NCI-H69 (cell line): ENCODE data around the gene NTN1.
"Not testable (repeated sequence)": the region's sequence is repeated elsewhere in the genome, so short reads cannot be mapped to it uniquely, and the experiment has no call there.

Source experiments
- DNase-seq: peaks from one replicate; lab custom pipeline; 2025; lab: John Stamatoyannopoulos, UW

Gene NTN1

DNA sequence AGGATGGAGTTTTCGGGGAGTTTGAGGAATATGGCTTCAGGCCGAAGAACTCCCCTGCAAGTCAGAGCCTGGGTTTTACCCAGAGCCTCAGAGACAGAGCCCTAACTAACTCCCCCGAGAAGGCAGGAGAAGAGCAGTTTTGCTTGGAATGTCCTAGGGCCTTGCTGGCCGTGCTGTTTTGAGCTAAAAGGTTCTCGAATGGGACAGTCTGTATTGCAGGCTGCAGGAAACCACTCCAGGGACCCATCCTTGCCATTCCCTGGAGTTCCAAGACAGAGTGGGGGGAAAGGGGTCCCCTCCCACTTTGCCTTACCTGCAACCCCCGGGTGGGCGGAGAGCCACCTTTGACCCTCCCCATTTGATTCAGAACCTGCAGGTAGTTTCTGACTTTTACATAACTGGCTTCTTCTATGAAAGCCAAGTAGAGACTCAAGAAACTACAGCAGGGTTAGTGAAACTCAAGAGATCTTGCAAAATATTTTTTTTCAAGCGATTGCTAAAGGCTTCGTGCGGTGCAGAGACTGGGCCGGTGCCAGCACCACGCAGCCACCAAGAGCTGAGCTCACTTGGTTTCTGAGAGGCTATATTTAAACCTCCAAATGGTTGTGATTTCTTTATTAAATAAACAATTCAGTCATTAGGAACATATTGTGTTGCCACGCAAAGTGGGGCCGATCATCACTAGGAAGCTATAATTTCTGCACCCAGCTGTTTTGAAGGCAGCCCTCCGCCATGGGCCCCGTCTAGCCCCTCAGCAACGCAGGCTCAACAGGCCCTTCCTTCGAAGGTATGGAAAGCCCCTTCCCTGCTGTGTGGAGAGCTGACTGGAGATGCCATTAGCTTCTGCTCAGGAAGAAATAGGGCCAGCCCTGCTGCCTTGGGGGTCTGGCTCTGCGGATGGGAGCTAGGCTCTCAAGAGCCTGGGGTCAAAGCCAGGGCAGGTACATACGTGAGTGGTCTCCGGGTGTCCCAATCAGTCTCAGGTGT, 223.0 kb downstream of the NTN1 start:
- DNase-seq = no peak

GRCh38 chr17:9247401-9247938, 226.2 kb downstream of the NTN1 start:
- DNase-seq = no peak

DNA sequence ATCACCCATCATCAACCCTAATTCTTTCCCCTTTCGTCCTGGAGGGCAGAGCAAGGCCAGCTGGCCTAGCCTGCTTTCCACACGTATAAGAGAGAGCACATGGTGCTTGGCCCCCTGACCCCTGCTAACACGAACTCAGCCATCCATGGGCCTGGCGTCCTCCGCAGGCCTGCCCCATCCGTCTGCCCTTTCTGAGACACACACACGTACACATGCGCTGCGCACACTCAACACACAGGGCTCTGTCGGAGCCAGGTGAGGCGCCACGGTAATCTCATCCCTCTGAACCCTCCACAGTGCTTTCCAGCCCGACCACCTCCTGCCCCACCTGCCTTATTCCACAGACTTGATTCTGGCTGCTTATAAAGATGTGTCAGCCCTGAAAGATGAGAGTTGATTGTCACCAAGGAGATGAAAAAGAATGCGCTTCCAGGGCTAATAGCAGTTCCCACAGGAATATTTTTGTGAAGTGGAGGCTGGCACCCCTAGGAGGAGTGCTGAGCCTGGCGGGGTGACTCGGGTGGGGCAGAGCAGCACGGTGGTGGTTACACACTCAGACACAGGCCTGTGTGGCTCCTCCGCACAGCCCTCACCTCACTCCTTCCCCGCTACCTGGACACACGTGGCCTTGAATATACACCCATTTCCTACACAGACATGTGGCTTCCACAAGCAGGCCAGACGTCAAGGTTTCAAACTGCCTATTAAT, 228.1 kb downstream of the NTN1 start:
- no peak for DNase-seq

DNA sequence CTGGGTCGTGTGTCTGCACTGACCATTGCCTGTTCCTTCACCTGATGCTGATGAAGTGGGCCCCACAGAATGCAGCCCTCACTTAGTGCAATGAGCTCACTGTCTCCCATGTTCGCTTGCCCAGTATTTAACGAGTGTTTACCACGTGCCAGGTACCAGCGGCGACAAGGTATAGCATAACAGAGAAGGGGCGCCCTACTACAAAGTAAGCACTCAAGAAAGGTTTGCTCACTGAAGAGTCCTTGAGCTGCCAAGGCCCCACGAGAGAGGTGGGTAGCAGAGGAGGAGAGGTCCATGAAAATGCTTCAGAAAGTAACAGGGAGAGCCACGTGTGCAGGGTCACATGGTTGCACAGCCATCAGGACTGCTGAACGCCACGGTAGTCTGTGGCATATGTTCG, 230.0 kb downstream of the NTN1 start:
- no peak for DNase-seq

DNA sequence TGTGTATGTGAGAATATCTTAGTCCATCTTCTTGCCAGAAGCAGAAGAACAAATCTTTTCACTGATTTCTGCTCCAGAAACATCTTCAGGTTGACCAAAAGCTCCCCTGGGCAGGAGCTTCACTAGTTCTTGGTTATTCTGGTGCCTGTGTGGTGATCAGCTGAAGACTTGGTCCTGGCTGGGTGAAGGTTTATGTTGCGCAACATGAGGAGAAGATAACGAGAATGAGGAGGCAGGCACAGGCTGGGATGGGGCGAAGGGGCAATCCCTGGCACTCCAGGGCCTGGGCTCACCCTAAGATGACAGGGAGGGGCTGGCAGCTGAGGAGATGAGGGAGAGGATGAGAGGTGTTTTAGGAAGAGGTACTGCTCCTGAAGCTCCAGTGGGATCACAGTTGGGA, 232.0 kb downstream of the NTN1 start:
- no peak for DNase-seq

DNA sequence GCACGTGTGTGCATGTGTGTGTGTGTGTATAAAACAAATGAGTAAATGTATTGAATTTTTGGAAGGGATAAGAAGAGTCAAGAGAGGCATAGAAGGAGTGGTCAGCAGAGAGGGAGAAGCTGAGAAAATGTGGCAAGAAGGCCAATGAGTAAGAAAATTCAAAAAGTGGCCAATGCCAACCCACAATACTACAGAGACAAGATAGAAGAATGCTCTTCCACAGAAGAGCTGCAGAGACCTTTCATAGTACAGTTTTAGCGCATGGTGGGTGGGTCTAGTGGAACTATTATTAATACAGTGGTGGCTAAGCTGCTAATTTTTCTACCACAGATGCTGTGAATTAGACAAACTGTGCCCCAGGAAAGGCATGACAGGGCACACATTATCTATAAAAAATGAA, 233.5 kb downstream of the NTN1 start:
- no peak for DNase-seq

GRCh38 chr17:9255833-9256232, 234.5 kb downstream of the NTN1 start:
- DNase-seq = no peak

DNA sequence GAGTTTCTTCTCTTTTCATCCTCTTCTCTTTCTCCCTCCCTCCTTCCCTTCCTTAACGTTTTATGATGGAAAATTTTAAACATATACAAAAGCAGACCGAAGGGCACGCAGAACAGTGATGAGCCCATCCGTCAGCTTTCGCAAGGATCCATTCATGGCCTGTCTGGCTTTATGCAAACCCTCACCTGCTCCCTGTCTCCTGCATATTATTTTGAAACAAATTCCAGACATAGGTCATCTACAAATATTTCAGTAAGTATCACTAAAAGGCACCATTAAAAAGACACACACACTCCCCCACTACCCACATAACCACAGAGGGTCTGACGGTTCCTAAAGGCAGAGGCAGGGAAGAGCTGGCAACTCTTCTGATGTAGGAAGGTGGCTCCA, 235.0 kb downstream of the NTN1 start:
- no peak for DNase-seq

DNA sequence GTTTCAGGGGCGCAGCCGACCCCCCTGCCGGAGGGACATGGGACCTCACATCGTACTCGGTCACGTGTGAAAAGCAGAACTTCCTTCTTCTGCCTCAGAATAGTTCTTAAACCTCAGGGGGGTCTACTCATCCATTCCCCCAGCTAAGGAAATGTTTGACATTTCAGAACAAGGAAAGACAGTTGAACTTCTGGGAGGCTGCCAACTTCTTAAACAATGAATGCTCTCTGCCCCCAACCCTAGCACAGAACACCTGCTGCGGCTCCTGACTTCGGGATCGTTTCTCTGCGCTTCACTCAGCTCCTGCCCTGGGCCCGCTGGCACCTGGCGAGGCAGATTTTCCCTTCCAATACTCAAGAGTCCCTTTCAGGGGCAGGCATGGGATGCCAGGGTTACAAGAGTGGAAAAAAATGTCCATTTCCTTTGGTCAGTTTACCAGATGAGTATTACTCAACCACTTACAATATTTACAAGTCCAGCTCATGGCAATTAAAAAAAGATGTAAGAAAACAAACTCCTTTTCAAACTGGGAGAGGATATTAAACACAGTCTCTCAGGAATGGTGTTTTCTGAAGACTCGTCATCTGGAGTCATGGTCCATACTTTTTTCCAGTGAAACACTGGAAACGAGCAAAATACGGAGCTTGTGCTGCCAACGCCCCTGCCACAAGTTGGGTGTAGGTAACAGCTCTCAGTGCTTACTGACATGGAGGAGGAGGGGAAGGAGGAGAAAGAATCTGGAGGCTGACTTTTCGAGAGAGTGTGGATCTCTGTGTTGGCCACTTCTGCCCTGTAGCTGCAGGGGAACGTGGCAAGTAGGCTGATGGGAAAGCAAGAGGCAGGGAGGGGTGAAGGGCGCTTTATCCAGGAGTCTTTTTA, 235.7 kb downstream of the NTN1 start:
- no peak for DNase-seq

DNA sequence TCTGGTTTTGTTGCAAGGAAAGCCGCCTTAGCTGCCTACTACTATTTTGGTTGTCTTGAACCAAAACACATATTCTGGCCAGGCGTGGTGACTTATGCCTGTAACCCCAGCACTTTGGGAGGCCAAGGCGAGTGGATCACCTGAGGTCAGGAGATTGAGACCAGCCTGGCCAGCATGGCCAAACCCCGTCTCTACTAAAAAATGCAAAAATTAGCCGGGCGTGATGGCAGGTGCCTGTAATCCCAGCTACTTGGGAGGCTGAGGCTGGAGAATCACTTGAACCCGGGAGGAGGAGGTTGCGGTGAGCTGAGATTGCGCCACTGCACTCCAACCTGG, 236.3 kb downstream of the NTN1 start:
- DNase-seq = not testable (repeated sequence)

GRCh38 chr17:9258115-9259015, 237.1 kb downstream of the NTN1 start:
- peak; percentile 5 for DNase-seq

- DNase-seq = no peak
These were observed 238.1 kb downstream of the NTN1 start for GRCh38 chr17:9259419-9259818.

DNA sequence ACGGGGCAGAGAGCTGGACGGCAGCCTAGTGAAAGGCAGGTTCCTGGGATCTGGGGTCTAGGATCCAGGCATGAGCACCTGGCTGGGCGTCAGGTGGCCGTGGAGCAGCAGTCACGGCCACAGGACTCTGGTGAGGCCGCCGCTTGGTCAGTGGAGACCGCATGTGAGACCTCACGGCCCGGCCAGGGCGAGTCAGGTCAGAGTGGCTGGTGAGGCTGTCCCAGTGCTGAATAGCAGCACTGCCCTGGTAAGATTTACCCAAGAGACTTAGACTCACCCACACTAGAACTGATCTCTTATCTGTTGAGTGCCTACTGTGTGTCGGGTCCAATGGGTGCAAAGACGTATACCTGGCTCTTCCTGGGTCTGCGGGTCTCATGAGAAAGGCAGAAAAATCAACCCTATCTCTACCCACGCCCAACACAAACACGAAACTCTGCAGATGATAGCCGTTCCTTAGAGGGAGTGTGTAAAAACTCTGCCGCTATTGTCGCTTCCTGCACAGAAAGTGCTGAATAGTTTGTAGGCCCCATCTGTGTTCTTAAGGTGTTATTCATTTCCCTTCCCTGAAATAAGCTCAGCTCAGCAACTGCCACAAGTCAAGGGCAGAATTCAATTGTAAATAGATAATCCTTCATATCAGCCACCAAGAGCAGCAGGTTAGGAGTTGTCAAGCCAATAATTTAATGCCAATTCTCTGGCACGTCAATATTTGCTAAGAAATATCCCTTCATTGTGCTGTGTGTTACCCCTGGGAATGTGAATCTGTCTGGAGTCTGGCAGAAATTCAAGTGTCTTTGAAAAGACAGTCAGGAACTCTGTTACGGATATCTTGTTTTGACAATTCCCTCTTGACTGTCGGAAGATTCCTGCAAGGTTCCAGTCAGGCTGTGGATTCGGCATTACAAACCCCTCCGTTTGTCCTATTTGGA, 240.0 kb downstream of the NTN1 start:
- peak; percentile 30 for DNase-seq

- no peak for DNase-seq
These were observed 244.8 kb downstream of the NTN1 start for GRCh38 chr17:9266031-9266680.

- DNase-seq = no peak
These were observed 245.4 kb downstream of the NTN1 start for GRCh38 chr17:9266697-9267117.

GRCh38 chr17:9268546-9268945, 247.2 kb downstream of the NTN1 start:
- DNase-seq = no peak

GRCh38 chr17:9269350-9270035, 248.2 kb downstream of the NTN1 start:
- DNase-seq = no peak

- no peak for DNase-seq
These were observed 249.6 kb downstream of the NTN1 start for GRCh38 chr17:9270921-9271320.

DNA sequence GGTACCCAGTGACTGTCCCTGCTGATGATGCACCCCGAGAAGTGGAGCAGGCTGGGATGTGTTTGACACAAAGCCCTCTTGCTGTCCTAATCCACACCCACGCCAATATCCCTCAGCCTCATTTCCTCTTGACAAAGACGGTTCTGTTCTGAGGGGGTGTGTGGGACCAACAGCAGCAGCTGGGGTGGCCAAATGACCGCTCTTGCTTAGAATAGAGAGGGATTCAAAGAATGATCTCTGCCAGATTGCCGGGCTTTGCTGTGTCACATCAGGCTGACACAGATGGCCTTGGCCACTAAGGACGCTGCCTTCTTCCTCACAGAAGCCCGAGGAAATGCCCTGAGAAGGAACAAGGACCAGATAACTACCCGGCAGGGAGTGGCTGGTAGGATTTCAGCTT, 250.7 kb downstream of the NTN1 start:
- no peak for DNase-seq
